Measurements from ENCODE around the gene GATAD1.
A peak's percentile ranks its signal among the peaks of the same experiment; 100 is the strongest.
"Not testable (repeated sequence)": the region's sequence is repeated elsewhere in the genome, so short reads cannot be mapped to it uniquely, and the experiment has no call there.

GATAD1 gene

GRCh38 chr7:92447345-92448204 is at the start of gene GATAD1:
Gene GATAD1 (plus strand): TSS chr7:92447482. CDS start chr7:92447730, 248 bp downstream.
- H3K9me3 ChIP-seq (ENCODE audit: control insufficient read depth, low read depth, low read length): no peaks in the 10 kb centered on the region
- H3K9ac ChIP-seq (ENCODE audit: low read length): peak within 1 kb of the TSS; percentile 83
- no peaks in the 10 kb centered on the region for H3K27me3 ChIP-seq (ENCODE audit: control insufficient read depth, insufficient read depth, low read length)
- peak within 1 kb of the TSS; percentile 70 for H3K27ac ChIP-seq (ENCODE audit: low read length)
- H3K4me3 ChIP-seq (ENCODE audit: low read length): peak within 1 kb of the TSS; percentile 70
- H3K36me3 ChIP-seq (ENCODE audit: control insufficient read depth, low read depth, low read length): peaks cover 33% of the 10 kb centered on the region
- peaks cover 3% of the 10 kb centered on the region for H3K4me1 ChIP-seq (ENCODE audit: control insufficient read depth, low read depth, low read length)

GRCh38 chr7:92397542-92397941 is 49.7 kb upstream of the GATAD1 start:
- Histone ChIP-seq H3K9me3 (ENCODE audit: control insufficient read depth, low read depth, low read length) (no peaks in the 10 kb centered on the region), H3K9ac (ENCODE audit: low read length) (no peak overlapping the region), H3K4me3 (ENCODE audit: low read length) (no peak overlapping the region), H3K4me1 (ENCODE audit: control insufficient read depth, low read depth, low read length) (no peaks in the 10 kb centered on the region), H3K36me3 (ENCODE audit: control insufficient read depth, low read depth, low read length) (peaks cover 34% of the 10 kb centered on the region), H3K27ac (ENCODE audit: low read length) (no peak overlapping the region), H3K27me3 (ENCODE audit: control insufficient read depth, insufficient read depth, low read length) (no peaks in the 10 kb centered on the region)

- no peak overlapping the region for H3K4me3 ChIP-seq (ENCODE audit: low read length)
- no peak overlapping the region for H3K9ac ChIP-seq (ENCODE audit: low read length)
- H3K27ac ChIP-seq (ENCODE audit: low read length): no peak overlapping the region
- H3K4me1 ChIP-seq (ENCODE audit: control insufficient read depth, low read depth, low read length): no peaks in the 10 kb centered on the region
- no peaks in the 10 kb centered on the region for H3K27me3 ChIP-seq (ENCODE audit: control insufficient read depth, insufficient read depth, low read length)
- peaks cover 32% of the 10 kb centered on the region for H3K36me3 ChIP-seq (ENCODE audit: control insufficient read depth, low read depth, low read length)
- no peaks in the 10 kb centered on the region for H3K9me3 ChIP-seq (ENCODE audit: control insufficient read depth, low read depth, low read length)
Observed at GRCh38 chr7:92400013-92400412, 47.3 kb upstream of the GATAD1 start.

GRCh38 chr7:92402920-92403759 is 44.1 kb upstream of the GATAD1 start:
- Histone ChIP-seq H3K4me1 (ENCODE audit: control insufficient read depth, low read depth, low read length) (no peaks in the 10 kb centered on the region), H3K9ac (ENCODE audit: low read length) (no peak overlapping the region), H3K27ac (ENCODE audit: low read length) (no peak overlapping the region), H3K27me3 (ENCODE audit: control insufficient read depth, insufficient read depth, low read length) (no peaks in the 10 kb centered on the region), H3K9me3 (ENCODE audit: control insufficient read depth, low read depth, low read length) (no peaks in the 10 kb centered on the region), H3K4me3 (ENCODE audit: low read length) (no peak overlapping the region), H3K36me3 (ENCODE audit: control insufficient read depth, low read depth, low read length) (peaks cover 20% of the 10 kb centered on the region)

- H3K27ac ChIP-seq (ENCODE audit: low read length): no peak overlapping the region
- no peaks in the 10 kb centered on the region for H3K27me3 ChIP-seq (ENCODE audit: control insufficient read depth, insufficient read depth, low read length)
- no peaks in the 10 kb centered on the region for H3K9me3 ChIP-seq (ENCODE audit: control insufficient read depth, low read depth, low read length)
- H3K4me1 ChIP-seq (ENCODE audit: control insufficient read depth, low read depth, low read length): no peaks in the 10 kb centered on the region
- H3K4me3 ChIP-seq (ENCODE audit: low read length): no peak overlapping the region
- H3K36me3 ChIP-seq (ENCODE audit: control insufficient read depth, low read depth, low read length): peaks cover 14% of the 10 kb centered on the region
- no peak overlapping the region for H3K9ac ChIP-seq (ENCODE audit: low read length)
Observed at GRCh38 chr7:92403760-92404074, 43.6 kb upstream of the GATAD1 start.

GRCh38 chr7:92404170-92404614 is 43.1 kb upstream of the GATAD1 start:
- Histone ChIP-seq H3K4me3 (ENCODE audit: low read length) (no peak overlapping the region), H3K27ac (ENCODE audit: low read length) (no peak overlapping the region), H3K4me1 (ENCODE audit: control insufficient read depth, low read depth, low read length) (no peaks in the 10 kb centered on the region)

GRCh38 chr7:92409357-92409756 is 37.9 kb upstream of the GATAD1 start:
- Histone ChIP-seq H3K9me3 (ENCODE audit: control insufficient read depth, low read depth, low read length) (no peaks in the 10 kb centered on the region), H3K4me3 (ENCODE audit: low read length) (no peak overlapping the region), H3K9ac (ENCODE audit: low read length) (no peak overlapping the region), H3K27ac (ENCODE audit: low read length) (no peak overlapping the region), H3K36me3 (ENCODE audit: control insufficient read depth, low read depth, low read length) (no peaks in the 10 kb centered on the region), H3K27me3 (ENCODE audit: control insufficient read depth, insufficient read depth, low read length) (no peaks in the 10 kb centered on the region), H3K4me1 (ENCODE audit: control insufficient read depth, low read depth, low read length) (no peaks in the 10 kb centered on the region)

More at GRCh38 chr7:92404170-92404614, 43.1 kb upstream of the GATAD1 start:
- H3K36me3 ChIP-seq (ENCODE audit: control insufficient read depth, low read depth, low read length): peaks cover 10% of the 10 kb centered on the region
- H3K27me3 ChIP-seq (ENCODE audit: control insufficient read depth, insufficient read depth, low read length): no peaks in the 10 kb centered on the region
- H3K9ac ChIP-seq (ENCODE audit: low read length): no peak overlapping the region
- H3K9me3 ChIP-seq (ENCODE audit: control insufficient read depth, low read depth, low read length): no peaks in the 10 kb centered on the region

GRCh38 chr7:92410162-92410561 is 37.1 kb upstream of the GATAD1 start:
- not testable (repeated sequence) for H3K4me1 ChIP-seq (ENCODE audit: control insufficient read depth, low read depth, low read length); H3K9ac ChIP-seq (ENCODE audit: low read length); H3K27me3 ChIP-seq (ENCODE audit: control insufficient read depth, insufficient read depth, low read length); H3K36me3 ChIP-seq (ENCODE audit: control insufficient read depth, low read depth, low read length); H3K4me3 ChIP-seq (ENCODE audit: low read length); H3K27ac ChIP-seq (ENCODE audit: low read length); H3K9me3 ChIP-seq (ENCODE audit: control insufficient read depth, low read depth, low read length)

- Histone ChIP-seq H3K27ac (ENCODE audit: low read length) (no peak overlapping the region), H3K9me3 (ENCODE audit: control insufficient read depth, low read depth, low read length) (no peaks in the 10 kb centered on the region), H3K36me3 (ENCODE audit: control insufficient read depth, low read depth, low read length) (no peaks in the 10 kb centered on the region), H3K9ac (ENCODE audit: low read length) (no peak overlapping the region), H3K4me1 (ENCODE audit: control insufficient read depth, low read depth, low read length) (no peaks in the 10 kb centered on the region), H3K4me3 (ENCODE audit: low read length) (no peak overlapping the region), H3K27me3 (ENCODE audit: control insufficient read depth, insufficient read depth, low read length) (no peaks in the 10 kb centered on the region)
Observed at GRCh38 chr7:92412745-92413144, 34.5 kb upstream of the GATAD1 start.

- Histone ChIP-seq H3K36me3 (ENCODE audit: control insufficient read depth, low read depth, low read length) (no peaks in the 10 kb centered on the region), H3K9ac (ENCODE audit: low read length) (no peak overlapping the region), H3K27ac (ENCODE audit: low read length) (no peak overlapping the region), H3K27me3 (ENCODE audit: control insufficient read depth, insufficient read depth, low read length) (no peaks in the 10 kb centered on the region), H3K9me3 (ENCODE audit: control insufficient read depth, low read depth, low read length) (no peaks in the 10 kb centered on the region), H3K4me3 (ENCODE audit: low read length) (no peak overlapping the region), H3K4me1 (ENCODE audit: control insufficient read depth, low read depth, low read length) (no peaks in the 10 kb centered on the region)
Observed at GRCh38 chr7:92413550-92413949, 33.7 kb upstream of the GATAD1 start.

- no peaks in the 10 kb centered on the region for H3K4me1 ChIP-seq (ENCODE audit: control insufficient read depth, low read depth, low read length)
- no peaks in the 10 kb centered on the region for H3K27me3 ChIP-seq (ENCODE audit: control insufficient read depth, insufficient read depth, low read length)
- no peak overlapping the region for H3K9ac ChIP-seq (ENCODE audit: low read length)
- no peaks in the 10 kb centered on the region for H3K36me3 ChIP-seq (ENCODE audit: control insufficient read depth, low read depth, low read length)
- no peaks in the 10 kb centered on the region for H3K9me3 ChIP-seq (ENCODE audit: control insufficient read depth, low read depth, low read length)
- H3K4me3 ChIP-seq (ENCODE audit: low read length): no peak overlapping the region
- no peak overlapping the region for H3K27ac ChIP-seq (ENCODE audit: low read length)
Observed at GRCh38 chr7:92415225-92415624, 32.1 kb upstream of the GATAD1 start.
